ENCODE results near the gene GPRIN3. TPM values are rescaled to one million over a fixed set of nuclear protein-coding genes. Genes with fewer than 3 reads are reported as not detected.

The GPRIN3 gene
- total and polyA plus RNA-seq, 2 donors (not counting 3 experiments of a cell fraction or from before 2014, with no cell fraction given): 0.17 to 2.2 TPM

DNA sequence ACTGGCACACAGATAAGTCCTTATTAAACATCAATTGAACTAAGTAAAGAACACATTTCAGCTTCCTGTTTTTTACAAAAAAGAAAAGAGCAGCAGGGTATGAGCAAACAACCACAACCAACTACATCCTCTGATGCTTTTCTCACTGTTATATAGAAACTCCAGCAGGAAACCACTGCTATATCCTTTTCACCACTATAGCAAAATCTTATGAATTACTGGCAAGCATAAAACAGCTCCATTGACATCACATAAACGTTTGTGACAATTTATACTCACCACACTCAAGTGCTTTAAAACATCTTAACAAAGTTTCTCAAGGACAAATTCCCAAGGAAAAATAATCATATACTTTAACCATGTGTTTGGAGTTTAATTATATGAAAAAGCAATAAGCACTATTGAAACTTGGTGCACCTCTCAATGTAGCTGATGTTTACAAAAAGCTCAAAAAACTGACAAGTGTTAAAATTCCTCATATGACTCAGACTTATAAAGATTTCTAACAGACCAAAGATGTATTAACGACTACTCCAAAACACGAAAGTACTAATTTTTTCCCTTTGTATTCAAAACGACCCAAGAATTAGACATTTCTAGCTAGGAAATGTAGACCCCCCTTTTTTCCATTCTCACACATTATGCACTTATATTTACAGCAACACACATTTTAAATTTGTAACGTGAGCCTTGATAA lies 12.9 kb downstream of the GPRIN3 start:
- TF ChIP-seq POLR2AphosphoS5 (IDR thresholded peaks at IDR 0.05; ENCODE audit: insufficient read depth, low read depth, low read length) (no peak), MYC (IDR thresholded peaks at IDR 0.05; ENCODE audit: low read depth, low read length) (no peak)
- no peak for FAIRE-seq

DNA sequence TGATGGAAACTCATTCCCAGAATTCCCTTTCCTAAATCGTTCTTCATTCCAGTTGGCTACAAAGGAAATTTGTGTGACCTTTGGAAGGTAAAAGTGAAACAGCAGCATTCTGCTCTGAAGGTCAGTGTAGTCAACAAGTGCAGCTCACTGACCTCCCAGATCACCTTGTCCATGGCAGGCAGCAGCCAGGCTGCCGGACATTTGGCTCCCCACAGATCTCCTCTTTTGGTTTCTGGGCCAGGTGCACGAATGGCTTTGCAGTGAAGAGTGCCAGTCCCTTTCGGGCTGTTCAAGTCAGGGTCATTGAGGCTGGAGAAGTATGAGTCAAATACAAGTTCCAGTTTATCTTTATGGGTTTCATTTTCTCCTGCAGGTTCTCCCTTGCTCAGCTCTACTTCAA lies 14.3 kb downstream of the GPRIN3 start:
- no TSS peak for BruUV-seq (replicated peaks)
- peaks cover 0 to 3% of the 10 kb centered on the region in 2 experiments for H3K27me3 ChIP-seq (ENCODE audit: control insufficient read depth in 2 of 2, insufficient read depth in 2 of 2, low read length in 2 of 2)
- no peak overlapping the region for H3K9ac ChIP-seq (replicated peaks; ENCODE audit: extremely low read depth, insufficient read depth, low read length)
- CTCF ChIA-PET: interaction anchor here (0.9 to 1.4 kb wide), 2 partner anchors 10 to 32 kb away, joined by 3 to 4 read pairs; no protein-coding TSS in a partner anchor
- H3K9me3 ChIP-seq (replicated peaks; ENCODE audit: control insufficient read depth, insufficient read depth, low read length): no peaks in the 10 kb centered on the region
- dilution Hi-C loops (cut with MboI; ENCODE audit: extremely low pct_ligation_motif_present, low sequenced_read_pairs) (no loop called here), intact Hi-C loops (cut with micrococcal nuclease) (no loop called here)
- H3K4me1 ChIP-seq (ENCODE audit: control insufficient read depth, extremely low read depth, insufficient read depth, low read length): peaks cover 4% of the 10 kb centered on the region
- DNase-seq (ENCODE audit: low read depth, low spot score) (no peak), FAIRE-seq (no peak)
- no peak overlapping the region for H3K4me3 ChIP-seq (replicated peaks in 1 of 3; ENCODE audit: insufficient read depth in 1 of 3, low read depth in 1 of 3, low read length in 3 of 3)
- no peaks in the 10 kb centered on the region for H3K79me2 ChIP-seq (ENCODE audit: control insufficient read depth, insufficient read depth, low read length)
- TF ChIP-seq POLR2AphosphoS5 (IDR thresholded peaks at IDR 0.05; ENCODE audit: insufficient read depth, low read depth, low read length) (no peak), POLR2A (IDR thresholded peaks at IDR 0.05; ENCODE audit: low read depth, low read length) (no peak), FOS (IDR thresholded peaks at IDR 0.05; ENCODE audit: borderline replicate concordance, insufficient read depth, low read length) (no peak), MYC (IDR thresholded peaks at IDR 0.05; ENCODE audit: low read depth, low read length) (no peak), GATA2 (IDR thresholded peaks at IDR 0.05; ENCODE audit: insufficient read depth, insufficient read length, low read depth, low read length) (no peak), EZH2 (IDR thresholded peaks at IDR 0.05; ENCODE audit: borderline replicate concordance, low read depth, low read length, severe bottlenecking) (no peak), JUN (IDR thresholded peaks at IDR 0.05; ENCODE audit: borderline replicate concordance, insufficient read depth, insufficient read length, low read depth) (no peak)
- TF ChIP-seq, protein P1, sequence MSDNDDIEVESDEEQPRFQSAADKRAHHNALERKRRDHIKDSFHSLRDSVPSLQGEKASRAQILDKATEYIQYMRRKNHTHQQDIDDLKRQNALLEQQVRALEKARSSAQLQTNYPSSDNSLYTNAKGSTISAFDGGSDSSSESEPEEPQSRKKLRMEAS (IDR thresholded peaks at IDR 0.05; ENCODE audit: insufficient read depth, insufficient read length): no peak
- TF ChIP-seq, protein P2, sequence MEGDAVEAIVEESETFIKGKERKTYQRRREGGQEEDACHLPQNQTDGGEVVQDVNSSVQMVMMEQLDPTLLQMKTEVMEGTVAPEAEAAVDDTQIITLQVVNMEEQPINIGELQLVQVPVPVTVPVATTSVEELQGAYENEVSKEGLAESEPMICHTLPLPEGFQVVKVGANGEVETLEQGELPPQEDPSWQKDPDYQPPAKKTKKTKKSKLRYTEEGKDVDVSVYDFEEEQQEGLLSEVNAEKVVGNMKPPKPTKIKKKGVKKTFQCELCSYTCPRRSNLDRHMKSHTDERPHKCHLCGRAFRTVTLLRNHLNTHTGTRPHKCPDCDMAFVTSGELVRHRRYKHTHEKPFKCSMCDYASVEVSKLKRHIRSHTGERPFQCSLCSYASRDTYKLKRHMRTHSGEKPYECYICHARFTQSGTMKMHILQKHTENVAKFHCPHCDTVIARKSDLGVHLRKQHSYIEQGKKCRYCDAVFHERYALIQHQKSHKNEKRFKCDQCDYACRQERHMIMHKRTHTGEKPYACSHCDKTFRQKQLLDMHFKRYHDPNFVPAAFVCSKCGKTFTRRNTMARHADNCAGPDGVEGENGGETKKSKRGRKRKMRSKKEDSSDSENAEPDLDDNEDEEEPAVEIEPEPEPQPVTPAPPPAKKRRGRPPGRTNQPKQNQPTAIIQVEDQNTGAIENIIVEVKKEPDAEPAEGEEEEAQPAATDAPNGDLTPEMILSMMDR (IDR thresholded peaks at IDR 0.05; ENCODE audit: extremely low read depth in 1 of 2, insufficient read depth in 1 of 2, low read depth in 1 of 2, low read length in 2 of 2): no peak
- no peaks in the 10 kb centered on the region for H3K9me1 ChIP-seq (replicated peaks; ENCODE audit: control insufficient read depth, extremely low read depth, insufficient read depth, low read length)
- POLR2A ChIA-PET: no interaction called here
- no peak overlapping the region for H3K27ac ChIP-seq (ENCODE audit: insufficient read depth, low read depth, low read length)
- H3K36me3 ChIP-seq (ENCODE audit: control insufficient read depth in 2 of 2, extremely low read depth in 1 of 2, insufficient read depth in 2 of 2, low read length in 2 of 2): no peaks in the 10 kb centered on the region
- H2AFZ ChIP-seq (ENCODE audit: low read depth, low read length): no peak overlapping the region
- no peaks in the 10 kb centered on the region for H4K20me1 ChIP-seq (replicated peaks; ENCODE audit: control insufficient read depth, extremely low read depth, insufficient read depth, low read length)
- no peak overlapping the region for H3K4me2 ChIP-seq (ENCODE audit: insufficient read depth, low read length)

More for the DNA sequence above, 12.9 kb downstream of the GPRIN3 start:
- dilution Hi-C loops (cut with MboI; ENCODE audit: extremely low pct_ligation_motif_present, low sequenced_read_pairs) (no loop called here), intact Hi-C loops (cut with micrococcal nuclease) (no loop called here)
- Histone ChIP-seq H3K4me2 (ENCODE audit: insufficient read depth, low read length) (no peak overlapping the region), H2AFZ (ENCODE audit: low read depth, low read length) (no peak overlapping the region), H4K20me1 (replicated peaks; ENCODE audit: control insufficient read depth, extremely low read depth, insufficient read depth, low read length) (no peaks in the 10 kb centered on the region), H3K4me3 (replicated peaks in 1 of 3; ENCODE audit: insufficient read depth in 1 of 3, low read depth in 1 of 3, low read length in 3 of 3) (no peak overlapping the region), H3K9me1 (replicated peaks; ENCODE audit: control insufficient read depth, extremely low read depth, insufficient read depth, low read length) (no peaks in the 10 kb centered on the region), H3K9me3 (replicated peaks; ENCODE audit: control insufficient read depth, insufficient read depth, low read length) (no peaks in the 10 kb centered on the region), H3K27me3 (ENCODE audit: control insufficient read depth in 2 of 2, insufficient read depth in 2 of 2, low read length in 2 of 2) (peaks cover 5% of the 10 kb centered on the region in 2 experiments), H3K4me1 (ENCODE audit: control insufficient read depth, extremely low read depth, insufficient read depth, low read length) (peaks cover 4% of the 10 kb centered on the region), H3K79me2 (ENCODE audit: control insufficient read depth, insufficient read depth, low read length) (no peaks in the 10 kb centered on the region), H3K9ac (replicated peaks; ENCODE audit: extremely low read depth, insufficient read depth, low read length) (no peak overlapping the region), H3K27ac (ENCODE audit: insufficient read depth, low read depth, low read length) (no peak overlapping the region), H3K36me3 (ENCODE audit: control insufficient read depth in 2 of 2, extremely low read depth in 1 of 2, insufficient read depth in 2 of 2, low read length in 2 of 2) (no peaks in the 10 kb centered on the region)
- ChIA-PET POLR2A (no interaction called here), CTCF (interaction anchor here (1.2 to 1.4 kb wide), 2 partner anchors 11 to 13 kb away, joined by 3 read pairs; partner anchors contain the start of gene GPRIN3)
- peak; percentile 22 for DNase-seq (ENCODE audit: low read depth, low spot score)
- BruUV-seq (replicated peaks): no TSS peak
